ENCODE results near the gene UNC45B. TPM values are rescaled to one million over a fixed set of nuclear protein-coding genes. Genes with fewer than 3 reads are reported as not detected.
A peak's percentile ranks its signal among the peaks of the same experiment; 100 is the strongest.
"Not testable (repeated sequence)": the region's sequence is repeated elsewhere in the genome, so short reads cannot be mapped to it uniquely, and the experiment has no call there.

Gene UNC45B
- total RNA-seq, 2 donors from 2014 or later, result 118 to 131 TPM

DNA sequence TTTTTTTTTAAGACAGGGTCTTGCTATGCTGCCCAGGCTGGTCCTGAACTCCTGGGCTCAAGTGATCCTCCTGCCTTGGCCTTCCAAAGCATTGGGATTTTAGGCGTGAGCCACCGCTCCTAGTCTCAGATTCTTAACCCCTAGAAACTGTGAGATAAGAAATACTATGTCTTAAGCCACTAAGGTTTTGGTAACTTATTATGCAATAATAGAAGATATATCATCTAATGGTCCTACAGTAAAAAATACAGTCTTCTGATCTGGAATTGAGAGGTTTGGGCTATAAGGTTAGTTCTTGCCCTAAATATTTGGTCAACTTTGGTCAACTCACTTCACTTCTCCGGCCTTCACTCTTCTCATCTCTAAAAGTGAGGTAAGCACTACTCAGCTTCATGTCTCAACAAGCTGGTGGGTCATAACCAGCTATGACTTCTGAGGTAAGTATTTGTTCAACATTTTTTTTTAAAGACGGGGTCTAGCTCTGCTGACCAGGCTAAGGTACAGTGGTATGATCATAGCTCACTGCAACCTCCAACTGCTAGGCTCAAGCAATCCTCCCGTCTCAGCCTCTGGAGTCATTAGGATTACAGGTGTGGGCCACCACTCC is 42.7 kb upstream of the UNC45B start:
- peaks cover 41% of the 10 kb centered on the region for H3K36me3 ChIP-seq
- TF ChIP-seq, protein P1, sequence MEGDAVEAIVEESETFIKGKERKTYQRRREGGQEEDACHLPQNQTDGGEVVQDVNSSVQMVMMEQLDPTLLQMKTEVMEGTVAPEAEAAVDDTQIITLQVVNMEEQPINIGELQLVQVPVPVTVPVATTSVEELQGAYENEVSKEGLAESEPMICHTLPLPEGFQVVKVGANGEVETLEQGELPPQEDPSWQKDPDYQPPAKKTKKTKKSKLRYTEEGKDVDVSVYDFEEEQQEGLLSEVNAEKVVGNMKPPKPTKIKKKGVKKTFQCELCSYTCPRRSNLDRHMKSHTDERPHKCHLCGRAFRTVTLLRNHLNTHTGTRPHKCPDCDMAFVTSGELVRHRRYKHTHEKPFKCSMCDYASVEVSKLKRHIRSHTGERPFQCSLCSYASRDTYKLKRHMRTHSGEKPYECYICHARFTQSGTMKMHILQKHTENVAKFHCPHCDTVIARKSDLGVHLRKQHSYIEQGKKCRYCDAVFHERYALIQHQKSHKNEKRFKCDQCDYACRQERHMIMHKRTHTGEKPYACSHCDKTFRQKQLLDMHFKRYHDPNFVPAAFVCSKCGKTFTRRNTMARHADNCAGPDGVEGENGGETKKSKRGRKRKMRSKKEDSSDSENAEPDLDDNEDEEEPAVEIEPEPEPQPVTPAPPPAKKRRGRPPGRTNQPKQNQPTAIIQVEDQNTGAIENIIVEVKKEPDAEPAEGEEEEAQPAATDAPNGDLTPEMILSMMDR (IDR thresholded peaks at IDR 0.05), result no peak
- DNase-seq (ENCODE audit: low spot score), result no peak
- no peaks in the 10 kb centered on the region for H3K9me3 ChIP-seq
- no peaks in the 10 kb centered on the region for H3K4me1 ChIP-seq
- H3K27me3 ChIP-seq, result no peaks in the 10 kb centered on the region
- H3K27ac ChIP-seq, result no peak overlapping the region
- H3K4me3 ChIP-seq, result no peak overlapping the region

DNA sequence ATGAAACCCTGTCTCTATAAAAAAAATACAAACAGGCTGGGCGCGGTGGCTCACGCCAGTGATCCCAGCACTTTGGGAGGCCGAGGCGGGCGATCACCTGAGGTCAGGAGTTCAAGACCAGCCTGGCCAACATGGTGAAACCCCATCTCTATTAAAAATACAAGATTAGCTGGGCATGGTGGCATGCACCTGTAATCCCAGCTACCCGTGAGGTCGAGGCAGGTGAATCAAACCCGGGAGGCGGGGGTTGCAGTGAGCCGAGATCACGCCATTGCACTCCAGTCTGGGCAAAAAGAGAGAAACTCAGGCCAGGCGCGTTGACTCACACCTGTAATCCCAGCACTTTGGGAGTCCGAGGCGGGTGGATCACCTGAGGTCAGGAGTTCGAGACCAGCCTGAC is 36.8 kb upstream of the UNC45B start:
- H3K27me3 ChIP-seq, result not testable (repeated sequence)
- H3K36me3 ChIP-seq, result peaks cover 11% of the 10 kb centered on the region

DNA sequence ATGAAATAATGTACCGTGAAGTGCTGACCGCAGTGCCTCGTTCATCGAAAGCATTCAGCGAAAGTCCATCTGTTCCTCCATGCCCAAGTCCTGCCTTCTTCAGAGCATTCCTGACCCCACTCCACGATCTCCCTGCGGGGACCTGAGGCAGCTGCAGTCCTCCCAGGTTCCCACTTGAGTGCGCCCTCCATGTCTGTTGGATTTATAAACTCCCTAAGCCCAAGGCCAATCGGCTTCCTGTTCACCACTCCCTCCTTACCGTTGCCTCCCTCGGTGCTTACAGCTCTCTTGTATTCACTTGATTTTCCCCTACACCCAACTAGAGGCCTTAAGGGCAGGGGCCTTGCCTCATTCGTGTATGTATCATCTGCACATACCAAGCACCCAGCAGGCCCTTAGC is 30.8 kb upstream of the UNC45B start:
- Histone ChIP-seq H3K9me3 (no peaks in the 10 kb centered on the region), H3K27me3 (no peaks in the 10 kb centered on the region), H3K4me3 (no peak overlapping the region), H3K36me3 (no peaks in the 10 kb centered on the region), H3K4me1 (peaks cover 0 to 20% of the 10 kb centered on the region in 2 donors), H3K27ac (no peak overlapping the region)
- DNase-seq (ENCODE audit: low spot score), result no peak
- TF ChIP-seq, protein P1 (IDR thresholded peaks at IDR 0.05), result no peak

More for the DNA sequence above, 36.8 kb upstream of the UNC45B start:
- not testable (repeated sequence) for H3K4me1 ChIP-seq; H3K9me3 ChIP-seq; DNase-seq (ENCODE audit: low spot score); H3K27ac ChIP-seq; H3K4me3 ChIP-seq

DNA sequence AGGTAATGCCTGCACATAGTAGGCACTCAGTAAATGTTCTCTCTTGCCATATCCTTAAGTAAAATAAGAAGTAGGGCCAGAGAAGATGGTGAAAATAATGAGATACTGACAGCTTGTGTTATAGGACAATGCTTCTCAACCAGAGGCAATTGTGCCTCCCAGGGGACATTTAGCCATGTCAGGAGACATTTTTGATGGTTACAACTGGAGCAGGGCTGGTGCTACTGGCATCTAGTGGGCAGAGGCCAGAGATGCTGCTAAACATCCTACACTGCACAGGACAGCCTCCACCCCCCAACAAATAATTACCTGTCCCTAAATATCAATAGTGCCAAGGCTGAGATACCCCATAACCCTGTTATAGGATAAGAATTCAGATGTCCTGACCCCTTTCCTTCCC is 29.6 kb upstream of the UNC45B start:
- no peak for DNase-seq (ENCODE audit: low spot score)
- Histone ChIP-seq H3K27ac (no peak overlapping the region), H3K36me3 (no peaks in the 10 kb centered on the region), H3K27me3 (no peaks in the 10 kb centered on the region), H3K4me3 (no peak overlapping the region), H3K9me3 (no peaks in the 10 kb centered on the region), H3K4me1 (peaks cover 0 to 20% of the 10 kb centered on the region in 2 donors)
- TF ChIP-seq, protein P1 (IDR thresholded peaks at IDR 0.05), result no peak

DNA sequence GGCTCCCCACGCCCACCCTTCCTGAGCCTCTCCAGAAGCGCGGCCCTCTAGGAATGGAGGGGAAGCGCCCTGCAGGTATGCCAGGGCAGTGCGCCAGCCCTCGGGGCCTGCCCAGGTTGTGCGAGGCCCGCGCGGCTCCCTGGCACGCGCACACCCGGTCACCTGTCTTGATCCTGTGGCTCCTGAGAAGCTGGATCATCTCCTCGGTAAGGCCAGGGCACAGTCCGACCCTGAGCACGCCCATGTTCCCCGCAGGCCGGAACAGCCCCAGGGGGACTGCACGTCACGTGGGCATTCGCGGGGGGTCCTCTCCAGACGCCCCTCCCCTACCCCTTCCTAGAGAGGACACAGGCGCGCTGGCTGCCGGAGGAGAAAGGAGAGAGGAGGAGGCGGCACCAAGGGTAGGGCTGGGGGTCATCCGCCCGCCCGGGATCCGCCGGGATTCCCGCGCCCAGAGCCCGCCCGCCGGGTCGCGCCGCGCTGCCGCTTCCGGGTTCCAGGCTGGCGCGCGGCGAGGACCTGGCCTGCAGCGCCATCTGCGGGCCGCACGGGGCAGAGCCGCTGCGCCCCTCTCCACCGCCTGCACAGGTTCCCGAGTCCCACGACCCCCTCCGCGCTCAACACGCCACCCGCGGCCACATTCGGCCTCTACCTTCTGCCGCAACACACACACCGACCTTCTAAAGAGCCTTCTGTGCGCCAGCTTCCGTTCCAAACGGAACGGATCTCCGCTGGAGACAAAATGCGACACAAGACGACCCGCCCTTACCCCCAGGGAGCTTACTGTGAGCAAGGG is 28.0 kb upstream of the UNC45B start, which contains the start of gene RAD51D:
RAD51D (minus strand) TSS at position 491 of the 796 bp plus-strand sequence; CDS start at position 244, 247 bp downstream.
- DNase-seq (ENCODE audit: low spot score), result no peak
- H3K27ac ChIP-seq, result peak within 1 kb of the TSS; percentile 70 to 79
- peak within 1 kb of the TSS; percentile 76 to 86 for H3K4me3 ChIP-seq
- no peaks in the 10 kb centered on the region for H3K27me3 ChIP-seq
- H3K36me3 ChIP-seq, result no peaks in the 10 kb centered on the region
- peaks cover 0 to 20% of the 10 kb centered on the region in 2 donors for H3K4me1 ChIP-seq
- TF ChIP-seq, protein P1 (IDR thresholded peaks at IDR 0.05), result peak; percentile 97 to 99
- no peaks in the 10 kb centered on the region for H3K9me3 ChIP-seq

DNA sequence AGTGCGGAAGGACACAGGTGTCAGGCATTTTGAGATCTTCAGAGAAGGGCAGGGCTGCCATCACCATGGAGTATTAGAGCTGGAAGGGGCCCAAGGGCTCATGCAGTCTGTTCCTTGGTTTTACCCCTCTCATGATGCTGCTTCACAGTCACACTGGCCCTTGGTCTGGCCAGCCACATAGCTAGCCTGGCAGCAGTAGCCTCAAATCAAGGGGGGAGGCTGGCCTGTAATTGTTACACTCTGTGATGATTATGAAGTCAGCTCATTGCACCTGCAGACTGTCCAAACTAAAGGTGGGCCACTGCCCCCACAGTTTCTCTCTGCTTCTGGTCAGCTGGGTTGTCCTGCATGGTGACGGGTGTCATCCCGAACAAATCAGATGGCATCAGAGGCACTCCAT is 26.3 kb upstream of the UNC45B start, which contains the start of gene FNDC8:
FNDC8 (plus strand) TSS at position 301 of the 400 bp plus-strand sequence; CDS start at position 380, 79 bp downstream.
- no peak within 1 kb of the TSS for H3K4me3 ChIP-seq
- no peaks in the 10 kb centered on the region for H3K9me3 ChIP-seq
- no peak for DNase-seq (ENCODE audit: low spot score)
- H3K27ac ChIP-seq, result no peak within 1 kb of the TSS
- H3K27me3 ChIP-seq, result no peaks in the 10 kb centered on the region
- H3K36me3 ChIP-seq, result no peaks in the 10 kb centered on the region
- H3K4me1 ChIP-seq, result peaks cover 0 to 20% of the 10 kb centered on the region in 2 donors
- TF ChIP-seq, protein P1 (IDR thresholded peaks at IDR 0.05), result no peak

Measured in right atrium auricular region (tissue), 2 donors.